GM19023 (cell line): ENCODE measurements around the gene KLHL29.

Source experiments
- ATAC-seq: cut with Tn5 transposase; IDR thresholded peaks from one replicate; pipeline ENCODE4 v1.9.1; 2021; ENCODE audit warnings: mild to moderate bottlenecking, moderate library complexity; ENCODE audit not compliant: unreplicated experiment

Gene KLHL29

DNA sequence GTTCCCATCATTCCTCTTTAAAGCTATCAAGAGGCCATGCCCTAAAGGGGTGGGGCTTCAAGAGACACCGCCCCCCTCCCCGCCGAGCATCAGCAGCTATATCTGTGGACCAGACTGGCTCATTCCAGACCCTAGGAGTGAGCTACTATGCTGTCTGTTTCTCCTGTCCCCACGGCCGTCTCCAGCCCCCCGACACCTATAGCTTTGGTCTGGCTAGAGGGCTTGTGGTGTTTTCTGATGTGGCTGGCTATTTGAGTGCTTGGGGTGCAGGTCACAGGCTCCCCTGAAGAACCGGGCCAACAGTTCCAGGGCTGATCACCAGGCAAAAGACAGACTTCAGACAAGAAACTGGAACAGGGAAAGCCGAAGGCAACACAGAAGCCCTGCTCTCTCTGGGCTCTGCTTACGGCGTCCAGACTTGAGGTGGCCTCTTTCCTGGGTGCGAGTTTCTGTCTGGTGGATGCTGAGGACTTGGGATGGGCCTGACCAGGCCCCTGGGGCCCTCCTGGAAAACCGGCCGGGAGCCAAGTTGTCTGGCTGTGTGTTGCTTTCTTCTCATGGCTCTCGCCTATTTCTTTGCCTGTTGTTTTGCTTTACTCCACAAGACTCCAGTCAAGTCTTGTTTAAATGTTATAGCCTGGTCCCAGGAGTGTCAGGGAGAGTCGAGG is 83.6 kb downstream of the KLHL29 start:
- no peak for ATAC-seq

GRCh38 chr2:23469142-23469540 is 84.2 kb downstream of the KLHL29 start:
- no peak for ATAC-seq

DNA sequence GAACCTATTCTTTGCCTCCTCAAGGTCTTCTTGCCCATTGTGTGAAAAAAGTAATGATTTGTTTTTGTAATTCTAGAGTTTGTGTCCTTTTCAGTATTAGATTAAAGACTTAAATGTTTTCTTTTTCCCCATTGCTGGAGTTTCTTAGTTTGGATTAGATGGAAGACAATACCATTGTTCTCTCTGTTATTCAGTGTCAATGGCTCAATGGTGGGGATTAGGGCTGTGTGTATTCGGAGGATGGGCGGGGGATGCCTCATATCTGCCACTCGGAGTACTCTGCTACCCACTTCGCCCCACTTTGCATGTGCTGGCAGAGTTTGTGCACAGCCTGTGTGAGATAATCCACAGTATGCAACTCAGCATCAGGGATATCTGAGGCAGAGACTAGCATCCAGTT is 90.1 kb downstream of the KLHL29 start:
- no peak for ATAC-seq

GRCh38 chr2:23475473-23475872 is 90.5 kb downstream of the KLHL29 start:
- no peak for ATAC-seq

GRCh38 chr2:23476786-23477185 is 91.8 kb downstream of the KLHL29 start:
- ATAC-seq = no peak

DNA sequence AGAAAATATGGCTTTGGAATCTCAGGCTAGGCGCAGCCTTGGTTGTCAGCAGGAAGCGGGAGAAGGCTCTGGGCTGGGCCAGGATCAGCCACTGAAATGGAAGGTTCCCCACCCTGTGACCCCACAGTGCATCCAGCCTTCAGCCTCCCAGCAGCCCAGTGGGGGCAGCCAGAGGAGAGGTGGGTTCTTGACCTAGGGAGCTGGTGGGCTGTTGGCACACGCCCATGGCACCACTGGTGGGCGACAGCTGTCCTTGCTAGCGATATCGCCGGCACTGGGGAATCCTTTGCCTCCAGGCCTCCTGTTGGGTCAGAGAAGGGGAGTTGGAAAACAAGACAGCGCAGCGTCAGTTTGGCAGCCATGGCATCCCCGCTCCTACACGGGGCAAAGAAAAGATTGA is 92.4 kb downstream of the KLHL29 start:
- no peak for ATAC-seq

DNA sequence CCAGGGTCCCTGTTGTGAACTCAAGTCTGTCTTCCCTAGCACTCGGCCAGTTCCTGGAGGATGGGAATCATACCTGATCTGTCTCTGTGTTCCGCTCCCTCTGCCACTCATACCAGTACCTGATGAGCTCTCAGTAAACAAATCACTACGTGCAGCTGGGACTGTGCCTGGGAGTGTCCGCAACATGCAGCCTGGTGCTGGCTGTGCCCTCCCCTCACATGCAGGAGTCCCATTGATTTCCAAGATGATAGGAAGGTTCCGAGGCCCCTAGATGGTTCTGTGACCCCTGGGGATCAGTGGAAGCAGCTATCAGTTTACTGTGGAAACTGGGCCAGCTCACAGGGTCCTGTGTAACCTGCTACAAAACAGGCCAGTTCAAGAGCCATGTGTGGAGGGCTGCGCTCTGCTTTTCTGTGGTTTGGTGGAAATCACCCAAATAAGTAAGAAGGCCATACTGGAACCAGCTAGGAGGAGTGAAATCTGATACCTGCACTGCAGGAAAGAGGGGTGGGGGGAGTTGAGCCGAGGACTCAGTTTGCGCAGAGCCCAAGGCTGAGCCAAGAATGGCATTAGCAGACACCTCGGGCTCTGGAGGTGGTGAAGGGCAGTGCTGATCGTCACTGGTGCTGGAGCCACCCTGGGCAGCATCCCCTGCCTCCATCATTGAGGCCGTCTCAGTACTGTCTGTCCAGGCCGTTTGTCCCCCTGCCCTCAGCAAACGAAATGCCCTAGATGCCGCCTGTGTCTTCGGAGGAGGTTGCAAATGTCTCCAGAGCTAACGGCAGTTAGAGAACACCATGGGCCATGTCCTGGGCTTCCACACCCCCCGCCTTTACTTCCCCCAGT is 93.3 kb downstream of the KLHL29 start:
- ATAC-seq = no peak

- ATAC-seq = no peak
Measured at GRCh38 chr2:23478933-23479683, 94.1 kb downstream of the KLHL29 start.

DNA sequence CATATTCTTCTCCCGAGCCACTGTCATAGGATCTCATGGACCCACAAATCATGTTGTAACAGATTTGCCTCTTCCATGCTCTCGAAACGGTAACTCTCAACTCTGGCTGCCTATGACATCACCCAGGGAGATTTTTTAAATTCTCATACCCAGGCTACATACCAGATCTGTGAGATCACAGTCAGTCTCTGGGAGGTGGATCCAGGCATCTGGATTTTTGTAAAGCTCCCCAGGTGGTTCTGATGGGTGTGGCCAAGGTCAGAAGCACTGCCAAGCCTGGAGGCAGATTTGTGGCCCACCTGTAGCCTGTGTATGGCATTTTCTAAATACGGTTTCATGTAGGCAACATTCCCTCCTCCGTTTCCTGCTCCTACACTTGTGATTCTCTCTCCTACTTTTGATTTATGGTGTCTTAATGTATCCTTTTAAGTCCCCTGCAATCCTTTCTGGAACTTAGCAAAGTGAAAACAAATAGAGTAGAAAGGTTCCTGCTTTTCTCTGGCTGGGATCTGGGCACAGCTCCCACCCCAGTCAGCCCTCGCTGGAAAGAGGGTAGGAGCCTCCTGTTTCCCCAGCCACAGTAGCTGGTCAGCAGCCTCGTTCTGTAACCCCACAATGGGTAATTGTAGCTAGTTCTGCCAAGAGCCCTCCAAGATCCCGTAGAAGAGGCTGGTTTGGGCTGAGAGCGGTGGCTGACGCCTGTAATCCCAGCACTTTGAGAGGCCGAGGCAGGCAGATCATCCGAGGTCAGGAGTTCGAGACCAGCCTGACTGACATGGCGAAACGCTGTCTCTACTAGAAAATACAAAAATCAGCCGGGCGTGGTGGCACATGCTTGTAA is 96.2 kb downstream of the KLHL29 start:
- no peak for ATAC-seq

DNA sequence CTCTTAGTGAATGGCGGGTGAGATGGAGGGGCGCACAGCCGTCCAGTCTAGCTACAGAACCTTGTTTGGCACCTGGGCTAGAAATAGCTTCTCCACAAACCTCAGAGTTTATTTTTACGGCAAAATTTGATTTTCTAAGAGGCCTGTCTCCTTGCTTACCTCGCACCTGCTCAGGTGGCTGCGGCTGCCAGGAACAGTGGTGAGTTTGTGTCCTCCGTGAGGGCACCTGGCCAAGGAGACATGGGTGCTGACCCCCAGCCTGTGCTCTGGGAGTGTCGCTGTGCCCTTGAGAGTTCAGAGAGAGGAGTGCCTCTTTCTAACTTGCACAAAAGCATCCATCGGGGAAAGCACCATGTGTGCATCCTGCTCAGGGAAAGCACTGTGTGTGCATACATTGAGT is 97.2 kb downstream of the KLHL29 start:
- no peak for ATAC-seq

DNA sequence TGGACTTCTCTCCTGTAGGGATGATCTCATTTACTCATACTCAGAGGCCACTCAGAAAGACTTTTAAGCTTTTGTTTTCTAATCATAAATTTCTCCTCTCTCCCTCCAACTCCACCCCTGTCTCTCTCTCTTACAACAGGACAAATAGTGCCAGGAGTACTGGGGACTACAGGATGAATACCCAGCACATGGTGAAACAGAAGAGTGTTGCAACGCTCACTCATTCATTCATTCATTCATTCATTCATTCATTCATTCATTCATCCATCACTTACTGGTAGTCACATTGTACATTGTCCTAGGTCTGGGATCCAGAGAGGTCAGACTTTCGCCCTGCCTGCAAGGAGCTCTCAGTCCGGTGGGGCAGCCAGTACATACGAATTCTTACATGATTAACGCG is 97.6 kb downstream of the KLHL29 start:
- ATAC-seq = no peak

- ATAC-seq = no peak
Measured at GRCh38 chr2:23483791-23484190, 98.8 kb downstream of the KLHL29 start.

DNA sequence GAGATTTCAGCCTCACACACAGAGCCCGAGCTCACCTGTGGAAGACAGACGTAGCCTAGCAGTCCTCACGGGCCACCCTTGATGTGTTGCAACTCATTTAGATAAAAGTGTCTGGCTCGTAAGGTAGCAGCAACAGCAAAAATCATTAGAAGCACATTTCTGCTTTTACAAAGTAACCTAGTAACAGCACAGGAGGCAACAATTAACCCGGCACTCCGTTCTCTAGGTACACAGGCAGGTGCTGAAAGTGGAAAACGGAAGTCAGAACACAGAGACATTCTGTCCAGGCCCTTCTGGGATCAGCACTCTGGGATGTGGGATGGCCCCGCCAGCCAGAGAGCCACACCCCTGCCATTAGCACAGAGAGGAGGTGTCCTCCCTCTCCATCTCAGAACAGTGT is 99.3 kb downstream of the KLHL29 start:
- no peak for ATAC-seq

DNA sequence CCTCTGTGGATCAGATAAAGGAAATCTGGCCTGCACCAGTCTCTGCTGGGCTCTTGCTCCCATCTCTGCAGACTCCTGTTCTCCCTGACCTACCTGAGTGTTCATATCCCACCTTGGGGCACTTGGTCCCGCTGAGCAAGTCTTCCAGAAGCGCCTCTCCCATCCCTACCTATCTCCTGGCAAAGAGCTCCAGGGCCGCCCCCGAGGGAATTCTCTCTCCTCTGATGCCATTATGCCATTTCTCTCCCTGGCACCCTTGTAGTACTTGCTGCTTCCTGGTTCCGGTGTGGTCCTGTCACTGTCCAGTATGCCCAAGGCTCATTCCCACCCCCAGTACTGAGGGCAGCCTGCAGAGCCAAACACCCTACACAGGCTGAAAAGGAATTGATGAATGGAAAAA is 99.8 kb downstream of the KLHL29 start:
- ATAC-seq = no peak

GRCh38 chr2:23485261-23485660 is 100.3 kb downstream of the KLHL29 start:
- no peak for ATAC-seq

DNA sequence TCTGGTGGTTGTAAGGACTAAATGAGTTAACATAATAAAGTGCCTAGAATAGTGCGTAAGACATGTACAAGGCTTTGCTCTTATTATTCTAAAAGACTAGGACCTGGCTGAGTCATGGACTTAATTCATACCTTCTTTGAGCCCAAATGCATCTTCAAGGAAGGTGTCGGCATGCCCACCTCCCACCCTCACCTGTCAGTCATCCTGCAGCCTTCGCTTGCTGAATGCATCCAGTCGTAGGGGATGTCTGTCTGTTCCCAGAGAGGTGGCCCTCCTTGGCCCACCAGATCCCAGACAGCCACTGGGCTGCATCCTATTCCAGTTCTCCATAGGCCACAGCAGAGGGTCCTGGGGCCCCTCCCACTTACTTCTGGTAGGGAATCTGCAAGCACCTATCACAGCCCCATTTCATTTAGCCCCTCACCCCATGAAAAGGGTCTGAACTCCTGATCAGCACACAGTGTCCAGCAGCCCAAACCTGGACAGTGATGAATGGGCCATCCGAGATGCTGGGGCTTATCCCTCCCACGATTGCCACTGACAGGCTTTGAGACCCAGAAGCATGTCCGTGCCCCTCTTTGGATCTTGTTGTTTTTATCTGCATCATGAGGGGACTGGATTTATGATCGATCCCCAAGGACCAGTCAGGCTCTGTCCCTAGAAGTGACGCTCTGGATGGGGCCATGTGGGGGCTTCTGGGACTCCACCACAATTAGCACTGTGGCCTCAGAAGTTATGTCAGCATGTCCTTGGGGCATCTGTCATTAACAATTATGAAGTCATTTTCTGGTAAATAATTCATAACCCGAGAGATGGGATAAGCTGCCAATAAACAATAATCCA is 101.1 kb downstream of the KLHL29 start:
- no peak for ATAC-seq

DNA sequence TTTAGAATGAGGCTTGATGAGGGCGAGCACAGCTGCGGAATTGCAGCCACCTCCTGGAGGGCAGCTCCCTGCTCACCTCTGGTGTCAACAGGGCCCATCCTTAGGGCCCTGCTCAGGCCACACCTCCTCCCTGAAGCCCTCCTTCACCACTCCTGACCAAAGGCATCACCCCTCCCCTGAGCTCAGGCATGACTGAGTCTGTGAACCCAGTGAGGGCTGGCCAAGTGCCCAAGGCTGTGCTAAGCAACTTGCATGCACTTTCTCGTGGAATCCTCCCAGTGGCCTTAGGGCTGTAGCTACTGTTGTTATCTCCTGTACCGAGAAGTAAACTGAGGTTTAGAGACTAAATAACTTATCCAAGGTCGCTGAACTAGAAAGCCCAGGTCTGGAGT is 101.7 kb downstream of the KLHL29 start:
- no peak for ATAC-seq

DNA sequence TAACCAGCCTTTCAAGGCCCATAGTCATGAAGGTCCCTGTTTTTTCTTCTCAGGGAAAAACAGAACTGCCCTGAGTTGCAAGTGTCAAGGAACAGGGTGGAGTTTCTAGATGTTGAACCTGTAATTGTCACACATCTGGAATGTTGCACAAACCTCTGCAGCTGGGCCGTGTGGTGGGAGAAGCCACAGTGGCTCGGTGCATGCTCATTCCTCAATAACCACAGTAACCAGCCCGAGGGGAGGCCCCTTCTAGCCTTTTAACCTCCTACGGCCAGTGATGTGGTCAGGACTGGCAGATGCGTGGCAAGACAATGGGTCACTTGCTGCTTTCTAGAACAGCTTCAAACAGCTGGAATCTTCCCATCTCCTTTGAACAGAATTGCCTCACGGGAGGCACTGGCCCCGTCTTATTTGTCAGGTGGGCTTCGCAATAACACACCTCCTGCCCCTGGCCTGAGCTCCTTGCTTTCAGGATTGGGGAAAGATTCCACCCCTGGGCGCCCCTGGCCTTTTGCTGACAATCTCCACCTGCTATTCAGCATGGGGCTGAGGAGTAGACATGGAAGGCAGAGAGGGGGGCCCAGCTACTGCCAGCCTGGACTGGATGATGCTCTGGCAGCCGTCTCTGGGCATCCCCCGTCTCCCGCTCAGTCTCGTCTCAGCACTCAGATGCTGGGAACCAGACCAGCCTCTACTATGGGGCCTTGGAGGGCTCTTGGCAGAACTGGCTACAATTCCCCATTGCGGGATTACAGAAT is 102.9 kb downstream of the KLHL29 start:
- peak; percentile 42 for ATAC-seq

DNA sequence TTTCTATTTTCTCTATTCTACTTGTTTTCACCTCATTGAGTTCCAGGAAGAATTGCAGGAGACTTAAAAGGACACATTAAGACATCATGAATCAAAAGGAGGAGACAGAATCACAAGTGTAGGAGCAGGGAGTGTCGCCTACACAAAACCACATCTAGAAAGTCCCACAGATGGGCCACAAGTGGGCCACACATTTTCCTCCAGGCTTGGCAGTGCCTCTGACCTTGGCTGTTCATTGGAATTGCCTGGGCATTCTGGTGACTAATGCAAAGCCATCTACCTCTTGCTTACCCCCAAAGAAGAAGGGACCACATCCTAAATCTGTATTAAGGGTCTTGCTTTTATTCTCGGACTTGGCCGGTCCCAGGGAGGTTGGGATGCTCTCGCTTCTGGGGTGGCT is 103.6 kb downstream of the KLHL29 start:
- no peak for ATAC-seq
